GM18951 (cell line): Measurements from ENCODE around the gene PRTG.
"Not testable (repeated sequence)": the region's sequence is repeated elsewhere in the genome, so short reads cannot be mapped to it uniquely, and the experiment has no call there.

Source experiments
- POLR2A ChIP-seq: IDR thresholded peaks from 4 replicates; pipeline ENCODE4 v1.6.1; 2011; ENCODE audit warnings: mild to moderate bottlenecking; ENCODE audit not compliant: insufficient read length, insufficient read depth; ENCODE audit errors: extremely low read depth
- in situ Hi-C: fragments of 300-500 bp; cut with MboI; formaldehyde crosslinking; loops from one replicate; pipeline ENCODE4 v1.12.0; 2022; ENCODE audit warnings: low sequenced_read_pairs, mixed read lengths, inconsistent platforms; ENCODE audit not compliant: unreplicated experiment

Gene PRTG

GRCh38 chr15:55619783-55620182, 123.2 kb downstream of the PRTG start:
- in situ Hi-C loops = no loop called here
- TF ChIP-seq POLR2A = no peak

GRCh38 chr15:55618387-55618786, 124.6 kb downstream of the PRTG start:
- in situ Hi-C loops = no loop called here
- no peak for TF ChIP-seq POLR2A

- TF ChIP-seq POLR2A = no peak
- in situ Hi-C loops = no loop called here
Measured at GRCh38 chr15:55615445-55615844, 127.5 kb downstream of the PRTG start.

GRCh38 chr15:55613727-55614126, 129.2 kb downstream of the PRTG start:
- no peak for TF ChIP-seq POLR2A
- in situ Hi-C loops = no loop called here

- in situ Hi-C loops = no loop called here
Measured at GRCh38 chr15:55606214-55606613, 136.7 kb downstream of the PRTG start.

GRCh38 chr15:55601374-55601773, 141.6 kb downstream of the PRTG start:
- in situ Hi-C loops = no loop called here
- no peak for TF ChIP-seq POLR2A

More at GRCh38 chr15:55606214-55606613, 136.7 kb downstream of the PRTG start:
- no peak for TF ChIP-seq POLR2A

- TF ChIP-seq POLR2A = no peak
- in situ Hi-C loops = no loop called here
Measured at GRCh38 chr15:55599439-55599838, 143.5 kb downstream of the PRTG start.

GRCh38 chr15:55593019-55593418, 149.9 kb downstream of the PRTG start:
- in situ Hi-C loops = not testable (repeated sequence)

GRCh38 chr15:55590788-55591187, 152.2 kb downstream of the PRTG start:
- TF ChIP-seq POLR2A = no peak
- in situ Hi-C loops = no loop called here

GRCh38 chr15:55589287-55589686, 153.7 kb downstream of the PRTG start:
- no peak for TF ChIP-seq POLR2A
- in situ Hi-C loops = no loop called here

- in situ Hi-C loops = no loop called here
- no peak for TF ChIP-seq POLR2A
Measured at GRCh38 chr15:55588815-55589115, 154.2 kb downstream of the PRTG start.

GRCh38 chr15:55588070-55588814, 154.7 kb downstream of the PRTG start, which contains the start of gene PYGO1:
TSS of gene PYGO1 (minus strand) at chr15:55588345. CDS start at chr15:55587883, 462 bp downstream.
- in situ Hi-C loops = no loop called here
- no peak for TF ChIP-seq POLR2A

GRCh38 chr15:55587321-55588069, 155.5 kb downstream of the PRTG start:
- in situ Hi-C loops = no loop called here
- TF ChIP-seq POLR2A = no peak

- no peak for TF ChIP-seq POLR2A
- in situ Hi-C loops = no loop called here
Measured at GRCh38 chr15:55586808-55587207, 156.1 kb downstream of the PRTG start.
